GM12878 (cell line): ENCODE results near the gene SCG2. TPM values are rescaled to one million over a fixed set of nuclear protein-coding genes. Genes with fewer than 3 reads are reported as not detected.

Source experiments
- ATAC-seq: fragments of 200-7000 bp; cut with Tn5 transposase; 3 replicates; pipeline ENCODE4 v1.9.1; 2020; ENCODE audit warnings: mild to moderate bottlenecking, moderate library complexity
- BruUV-seq: library from RNA; stranded (reverse); fragments of 400-500 nt; replicated peaks from 2 replicates; lab custom pipeline; 2021; lab: Mats Ljungman, UMichigan
- CTCF ChIA-PET: fragments of 300-600 bp; sonication (Branson Sonifier 250); formaldehyde crosslinking; extraction: SDS; loops from one replicate; lab custom pipeline; 2021; ENCODE audit warnings: inconsistent platforms; lab: Yijun Ruan, JAX
- POLR2A ChIA-PET: fragments of 350-600 bp; formaldehyde crosslinking; extraction: SDS; loops from one replicate; lab custom pipeline; 2021; ENCODE audit warnings: inconsistent platforms; lab: Charles Lee
- RAD21 ChIA-PET: fragments of 300-600 bp; sonication (Branson Sonifier 250); formaldehyde crosslinking; loops from one replicate; lab custom pipeline; 2023; ENCODE audit warnings: antibody characterized with exemption; ENCODE audit not compliant: unreplicated experiment; lab: Charles Lee
- SMC1A ChIA-PET: fragments of 300-600 bp; sonication (Branson Sonifier 250); formaldehyde crosslinking; loops from one replicate; lab custom pipeline; 2023; ENCODE audit not compliant: unreplicated experiment, uncharacterized antibody; lab: Charles Lee
- DNase-seq: peaks from one replicate; pipeline ENCODE4 v3.0.0-alpha.2; 2011; ENCODE audit warnings: low read depth, low spot score
- FAIRE-seq: peaks from 3 replicates; lab custom pipeline; 2011; peaks lifted over from hg19 to GRCh38; lab: Jason Lieb, UNC
- H2AFZ ChIP-seq: 2 replicates; pipeline ENCODE4 v1.6.0; 2011; ENCODE audit warnings: low read depth, low read length, control low read depth; ENCODE audit not compliant: control insufficient read depth
- H3K27ac ChIP-seq: 2 replicates; pipeline ENCODE4 v1.5.1; 2011; ENCODE audit warnings: control low read depth; ENCODE audit not compliant: control insufficient read depth, insufficient read depth
- H3K27me3 ChIP-seq, 2 experiments: replicated peaks in 1 of 2; 2 replicates each; pipeline versions ENCODE4 v1.6.0 to v1.6.1; 2011; ENCODE audit warnings: low read length in 1 of 2; ENCODE audit not compliant: control insufficient read depth in 2 of 2, insufficient read depth in 2 of 2
- H3K36me3 ChIP-seq, 2 experiments: 2 replicates each; pipeline ENCODE4 v1.5.1; 2011; ENCODE audit warnings: low read length in 1 of 2; ENCODE audit not compliant: control insufficient read depth in 2 of 2, insufficient read depth in 2 of 2
- H3K4me1 ChIP-seq: 2 replicates; pipeline ENCODE4 v1.6.1; 2011; ENCODE audit warnings: mild to moderate bottlenecking, low read length, moderate library complexity, mixed read lengths; ENCODE audit not compliant: control insufficient read depth, insufficient read depth
- H3K4me2 ChIP-seq: 2 replicates; pipeline ENCODE4 v1.6.0; 2011; ENCODE audit warnings: control low read depth; ENCODE audit not compliant: control insufficient read depth, insufficient read depth
- H3K4me3 ChIP-seq: fragments of 200-600 bp; sonication (generic); 2 replicates; pipeline ENCODE4 v1.5.1; 2016
- H3K79me2 ChIP-seq: 2 replicates; pipeline ENCODE4 v1.6.0; 2011; ENCODE audit warnings: low read length; ENCODE audit not compliant: control insufficient read depth, insufficient read depth
- H3K9ac ChIP-seq: 2 replicates; pipeline ENCODE4 v1.8.0; 2011; ENCODE audit warnings: low read length, control low read depth, mixed read lengths; ENCODE audit not compliant: control insufficient read depth, insufficient read depth
- H3K9me3 ChIP-seq: replicated peaks from 3 replicates; pipeline ENCODE4 v1.5.1; 2011; ENCODE audit warnings: mild to moderate bottlenecking, low read length; ENCODE audit not compliant: control insufficient read depth, insufficient read depth
- H4K20me1 ChIP-seq: 2 replicates; pipeline ENCODE4 v1.6.0; 2011; ENCODE audit not compliant: control insufficient read depth, insufficient read depth
- NR2F1 ChIP-seq: fragments of 450-650 bp; conservative IDR thresholded peaks from 2 replicates; pipeline ENCODE4 v1.6.1; 2017; ENCODE audit warnings: mild to moderate bottlenecking
- RUNX3 ChIP-seq: IDR thresholded peaks from 2 replicates; pipeline ENCODE4 v1.6.1; 2012; ENCODE audit warnings: low read length, inconsistent platforms
- ZBTB4 ChIP-seq: fragments of 450-650 bp; formaldehyde crosslinking; IDR thresholded peaks from 2 replicates; pipeline ENCODE4 v1.4.0; 2022; ENCODE audit warnings: mild to moderate bottlenecking, moderate library complexity
- WGBS: methylation state at CpG from one replicate; pipeline ENCODE4 v1.1.6; 2016; ENCODE audit warnings: low lambda C conversion rate; ENCODE audit not compliant: insufficient replicate concordance, insufficient coverage; ENCODE audit errors: missing lambda C conversion rate; 5-methylcytosine and 5-hydroxymethylcytosine counted together
- in situ Hi-C: fragments of 300-500 bp; cut with MboI; formaldehyde crosslinking; loops from 9 replicates; pipeline ENCODE4 v1.14.3; 2018; ENCODE audit warnings: mixed read lengths
- intact Hi-C: fragments of 100-400 bp; cut with micrococcal nuclease; formaldehyde crosslinking; loops from one replicate; pipeline ENCODE4 v1.14.2; 2022; ENCODE audit not compliant: unreplicated experiment
- polyA plus RNA-seq, 11 experiments: library from polyadenylated mRNA; depleted of rRNA in 4 of 11; unstranded in 6 of 11; stranded (reverse) in 5 of 11; fragments of >200 nt; fragmentation: Nextera tagmentation in 4 of 11; fragmentation: Illumina TruSeq in 1 of 11; extraction: Ambion mirVana in 4 of 11; extraction: Trizol in 1 of 11; gene quantifications; 1 replicate in 1 of 11; 2 replicates in 10 of 11; pipeline versions ENCODE4 v1.2.1 to v1.2.3, GENCODE V29; 2011 to 2016; ENCODE audit warnings: inconsistent platforms in 2 of 11, missing spikeins in 2 of 11, low read depth in 1 of 11
- total RNA-seq, 4 experiments: library from RNA; depleted of rRNA in 3 of 4; stranded (reverse); fragments of >200 nt in 3 of 4; fragmentation: Illumina TruSeq in 1 of 4; extraction: Trizol in 1 of 4; gene quantifications; 2 replicates each; pipeline versions ENCODE4 v1.2.1 to v1.2.3, GENCODE V29; 2013 to 2021

Gene SCG2
- total and polyA plus RNA-seq, 10 of the 15 experiments (the other 5 are each of a cell fraction or from before 2014, with no cell fraction given), result 0.05 TPM; not detected in 9

- no peak overlapping the region for H3K9ac ChIP-seq
- H3K36me3 ChIP-seq, result no peaks in the 10 kb centered on the region
- SMC1A ChIA-PET, result interaction anchor here (1.0 kb wide), 1 partner anchor 15 kb away, joined by 4 read pairs; no protein-coding TSS in a partner anchor
- H3K79me2 ChIP-seq, result no peaks in the 10 kb centered on the region
- POLR2A ChIA-PET, result no interaction called here
- H3K4me3 ChIP-seq, result no peak overlapping the region
- no peaks in the 10 kb centered on the region for H4K20me1 ChIP-seq
- H3K27ac ChIP-seq, result no peak overlapping the region
- H2AFZ ChIP-seq, result no peak overlapping the region
- no peak for DNase-seq
- H3K9me3 ChIP-seq, result no peaks in the 10 kb centered on the region
- TF ChIP-seq NR2F1 (peak; percentile 53; the same call in 1 of the 2 replicates), RUNX3 (0 out of 2 replicates have a peak, but pooled peaks have one; percentile 7), ZBTB4 (CRISPR knock-in tag) (no peak)
- BruUV-seq, result no TSS peak
- RAD21 ChIA-PET, result no interaction called here
- peak; percentile 80 for ATAC-seq
- H3K4me1 ChIP-seq, result peaks cover 8% of the 10 kb centered on the region
- CTCF ChIA-PET, result no interaction called here
- no peak overlapping the region for H3K4me2 ChIP-seq
- no peak for FAIRE-seq
- intact Hi-C loops, result no loop called here
- H3K27me3 ChIP-seq, result no peaks in the 10 kb centered on the region
- in situ Hi-C loops, result no loop called here
- 48% methylated on average over 6 of the region's 6 CpGs for WGBS
Observed at GRCh38 chr2:223647258-223647952, 45.2 kb upstream of the SCG2 start.
